HepG2 (cell line): ENCODE data around the gene CAVIN1. TPM values are rescaled to one million over a fixed set of nuclear protein-coding genes. Genes with fewer than 3 reads are reported as not detected.

Experiments used
- ATAC-seq: fragments of 200-7000 bp; cut with Tn5 transposase; 3 replicates; pipeline ENCODE4 v1.9.1; 2020; ENCODE audit warnings: mild to moderate bottlenecking, moderate library complexity
- BruUV-seq: library from RNA; stranded (reverse); fragments of 400-500 nt; replicated peaks from 2 replicates; lab custom pipeline; 2021; lab: Mats Ljungman, UMichigan
- CTCF ChIA-PET: fragments of 300-600 bp; formaldehyde crosslinking; extraction: SDS; loops from one replicate; lab custom pipeline; 2021; ENCODE audit warnings: low total read pairs, inconsistent platforms, low intra/inter-chr PET ratio; lab: Yijun Ruan, JAX
- POLR2A ChIA-PET: fragments of 350-600 bp; sonication (Branson Sonifier 250); formaldehyde crosslinking; loops from one replicate; lab custom pipeline; 2020; ENCODE audit warnings: antibody characterized with exemption, inconsistent platforms; lab: Yijun Ruan, JAX
- DNase-seq: peaks from one replicate; pipeline ENCODE4 v3.0.0-alpha.2; 2015; ENCODE audit warnings: low spot score
- FAIRE-seq: peaks from 3 replicates; lab custom pipeline; 2011; peaks lifted over from hg19 to GRCh38; lab: Jason Lieb, UNC
- H2AFZ ChIP-seq: one replicate; pipeline ENCODE4 v1.6.1; 2011; ENCODE audit warnings: low read length, inconsistent platforms
- H3K27ac ChIP-seq: fragments of 300-600 bp; 3 replicates; pipeline ENCODE4 v1.8.0; 2011; ENCODE audit warnings: mixed run types, mild to moderate bottlenecking, mixed read lengths, low read length, inconsistent platforms; ENCODE audit not compliant: insufficient read depth; ENCODE audit errors: extremely low read length
- H3K27me3 ChIP-seq, 2 experiments: fragments of 200-600 bp in 1 of 2; 2 replicates in 1 of 2; 3 replicates in 1 of 2; pipeline versions ENCODE4 v1.6.0 to v1.8.0; 2011; ENCODE audit warnings: low read length in 2 of 2, mild to moderate bottlenecking in 2 of 2, moderate library complexity in 2 of 2, inconsistent platforms in 1 of 2; ENCODE audit not compliant: insufficient read depth in 2 of 2, control insufficient read depth in 1 of 2
- H3K36me3 ChIP-seq, 2 experiments: fragments of 200-600 bp in 1 of 2; replicated peaks in 1 of 2; 2 replicates in 1 of 2; 3 replicates in 1 of 2; pipeline versions ENCODE4 v1.5.1 to v1.8.0; 2011; ENCODE audit warnings: low read length in 2 of 2, inconsistent platforms in 1 of 2; ENCODE audit not compliant: insufficient read depth in 2 of 2, control insufficient read depth in 1 of 2
- H3K4me1 ChIP-seq: 2 replicates; pipeline ENCODE4 v1.5.1; 2012; ENCODE audit warnings: low read length, inconsistent platforms; ENCODE audit not compliant: insufficient read depth
- H3K4me2 ChIP-seq: 2 replicates; pipeline ENCODE4 v1.6.0; 2011; ENCODE audit warnings: low read depth, low read length, inconsistent platforms
- H3K4me3 ChIP-seq, 3 experiments: fragments of 200-600 bp in 1 of 3; sonication (generic), shearing (Covaris generic) in 1 of 3; replicated peaks in 1 of 3; 2 replicates each; pipeline ENCODE4 v1.5.1; 2011 to 2016; ENCODE audit warnings: low read length in 3 of 3, inconsistent platforms in 2 of 3, low read depth in 2 of 3, mild to moderate bottlenecking in 2 of 3, control low read depth in 1 of 3, mixed read lengths in 1 of 3; ENCODE audit not compliant: insufficient read depth in 1 of 3
- H3K79me2 ChIP-seq: one replicate; pipeline ENCODE4 v1.6.1; 2011; ENCODE audit warnings: low read length, inconsistent platforms; ENCODE audit not compliant: insufficient read depth
- H3K9ac ChIP-seq: 2 replicates; pipeline ENCODE4 v1.6.0; 2011; ENCODE audit warnings: mild to moderate bottlenecking, low read depth, low read length, inconsistent platforms; ENCODE audit not compliant: insufficient read depth
- H3K9me3 ChIP-seq: 2 replicates; pipeline ENCODE4 v1.5.1; 2012; ENCODE audit warnings: mild to moderate bottlenecking, low read length
- H4K20me1 ChIP-seq: 2 replicates; pipeline ENCODE4 v1.6.0; 2011; ENCODE audit warnings: inconsistent platforms, mild to moderate bottlenecking, low read length, moderate library complexity; ENCODE audit not compliant: insufficient read depth
- ASH2L ChIP-seq: fragments of 300-600, 200-600 bp; sonication (generic); IDR thresholded peaks from 2 replicates; pipeline ENCODE4 v1.7.0; 2017; ENCODE audit warnings: low read depth, mild to moderate bottlenecking, moderate library complexity, mixed read lengths, low read length; ENCODE audit not compliant: insufficient read length
- BRD4 ChIP-seq: sonication (generic); formaldehyde crosslinking; IDR thresholded peaks from 2 replicates; pipeline ENCODE4 v1.4.0; 2020; ENCODE audit warnings: missing genetic modification reagents
- HOXD1 ChIP-seq: sonication (generic); formaldehyde crosslinking; IDR thresholded peaks from 2 replicates; pipeline ENCODE4 v1.5.0; 2020; ENCODE audit warnings: missing genetic modification reagents
- JARID2 ChIP-seq: sonication (generic); formaldehyde crosslinking; IDR thresholded peaks from 2 replicates; pipeline ENCODE4 v1.8.1; 2023; ENCODE audit warnings: missing genetic modification reagents, inconsistent platforms; ENCODE audit not compliant: insufficient replicate concordance
- MED1 ChIP-seq: sonication (generic); formaldehyde crosslinking; IDR thresholded peaks from 2 replicates; pipeline ENCODE4 v1.4.0; 2020; ENCODE audit warnings: missing genetic modification reagents
- NR2C2 ChIP-seq: sonication (generic); formaldehyde crosslinking; IDR thresholded peaks from 2 replicates; pipeline ENCODE4 v1.4.0; 2020; ENCODE audit warnings: missing genetic modification reagents, mild to moderate bottlenecking, moderate library complexity, borderline replicate concordance
- TMF1 ChIP-seq: sonication (generic); formaldehyde crosslinking; IDR thresholded peaks from 2 replicates; pipeline ENCODE4 v1.8.1; 2022; ENCODE audit warnings: low read depth, missing genetic modification reagents
- ZNF350 ChIP-seq: sonication (generic); formaldehyde crosslinking; IDR thresholded peaks from 2 replicates; pipeline ENCODE4 v1.4.0; 2020; ENCODE audit warnings: mild to moderate bottlenecking, low read depth, missing genetic modification reagents, borderline replicate concordance
- ZNF407 ChIP-seq: sonication (generic); formaldehyde crosslinking; IDR thresholded peaks from one replicate; pipeline ENCODE4 v1.5.1; 2020; ENCODE audit warnings: mild to moderate bottlenecking, missing genetic modification reagents; ENCODE audit errors: not compliant biosample characterization
- ZNF510 ChIP-seq: sonication (generic); formaldehyde crosslinking; IDR thresholded peaks from 2 replicates; pipeline ENCODE4 v1.4.0; 2020; ENCODE audit warnings: low read depth, mild to moderate bottlenecking, missing genetic modification reagents
- ZNF547 ChIP-seq: sonication (generic); formaldehyde crosslinking; IDR thresholded peaks from 2 replicates; pipeline ENCODE4 v1.5.1; 2020; ENCODE audit warnings: mild to moderate bottlenecking, missing genetic modification reagents
- ZNF761 ChIP-seq: sonication (generic); formaldehyde crosslinking; conservative IDR thresholded peaks from 2 replicates; pipeline ENCODE4 v1.4.0; 2020; ENCODE audit warnings: mild to moderate bottlenecking, missing genetic modification reagents
- ZNF790 ChIP-seq: sonication (generic); formaldehyde crosslinking; IDR thresholded peaks from 2 replicates; pipeline ENCODE4 v1.8.0; 2022; ENCODE audit warnings: missing genetic modification reagents, mild to moderate bottlenecking, borderline replicate concordance
- WGBS: methylation state at CpG from one replicate; pipeline ENCODE4 v1.1.6; 2017; ENCODE audit warnings: low lambda C conversion rate; 5-methylcytosine and 5-hydroxymethylcytosine counted together
- in situ Hi-C: cut with HindIII; loops from 2 replicates; pipeline ENCODE4 v1.10.0; 2017; ENCODE audit warnings: low pct_unique_long_range_greater_than_20kb; ENCODE audit not compliant: extremely low pct_ligation_motif_present
- intact Hi-C: fragments of 100-400 bp; cut with micrococcal nuclease; formaldehyde crosslinking; loops from one replicate; pipeline ENCODE4 v1.10.0; 2022; ENCODE audit not compliant: unreplicated experiment
- polyA plus RNA-seq, 8 experiments: library from polyadenylated mRNA; depleted of rRNA in 3 of 8; stranded (reverse) in 7 of 8; unstranded in 1 of 8; fragments of >200 nt; fragmentation: Illumina TruSeq in 4 of 8; extraction: Trizol in 4 of 8; gene quantifications; 2 replicates each; pipeline versions ENCODE4 v1.2.1 to v1.2.3, GENCODE V29; 2011 to 2016; ENCODE audit warnings: low read depth in 4 of 8, missing spikeins in 1 of 8, mixed read lengths in 1 of 8; ENCODE audit not compliant: insufficient read depth in 1 of 8
- total RNA-seq, 5 experiments: library from RNA; depleted of rRNA; stranded (reverse); fragments of >200 nt; fragmentation: Illumina TruSeq; extraction: Trizol; gene quantifications; 2 replicates each; pipeline ENCODE4 v1.2.3, GENCODE V29; 2016; ENCODE audit warnings: low read depth in 1 of 5

Gene CAVIN1
- total and polyA plus RNA-seq, 2 of the 13 experiments (the other 11 are each of a cell fraction or from before 2014, with no cell fraction given) = 15.9 to 25.5 TPM

- no TSS peak for BruUV-seq
- TF ChIP-seq NR2C2 (CRISPR knock-in tag) (peak; percentile 64; the same call in 1 of the 2 replicates), ASH2L (peak; percentile 46), ZNF790 (CRISPR knock-in tag) (no peak; the same call in 1 of the 2 replicates), TMF1 (CRISPR knock-in tag) (0 out of 2 replicates have a peak, but pooled peaks have one; percentile 54), MED1 (CRISPR knock-in tag) (peak; percentile 65), ZNF761 (CRISPR knock-in tag) (peak; percentile 49; the same call in 1 of the 2 replicates), ZNF350 (peak; percentile 61; the same call in 1 of the 2 replicates), ZNF510 (CRISPR knock-in tag) (no peak; the same call in 1 of the 2 replicates), ZNF407 (peak; percentile 42), JARID2 (CRISPR knock-in tag) (no peak), ZNF547 (CRISPR knock-in tag) (peak; percentile 48; the same call in 1 of the 2 replicates), BRD4 (CRISPR knock-in tag) (peak; percentile 95; the same call in 1 of the 2 replicates), HOXD1 (CRISPR knock-in tag) (0 out of 2 replicates have a peak, but pooled peaks have one; percentile 37)
Measured at GRCh38 chr17:42458497-42459255, 35.6 kb upstream of the CAVIN1 start, which contains the start of gene ATP6V0A1. ATP6V0A1 (plus strand) TSS chr17:42458878; CDS start chr17:42460895, 2,017 bp downstream.

More at GRCh38 chr17:42458497-42459255, 35.6 kb upstream of the CAVIN1 start, which contains the start of gene ATP6V0A1:
- Histone ChIP-seq H3K4me1 (peaks cover 61% of the 10 kb centered on the region), H3K9ac (peak within 1 kb of the TSS; percentile 85), H3K4me2 (peak within 1 kb of the TSS; percentile 85), H3K27ac (peak within 1 kb of the TSS; percentile 79), H3K79me2 (peaks cover 29% of the 10 kb centered on the region), H3K36me3 (peaks cover 6 to 9% of the 10 kb centered on the region in 2 experiments; a peak in 4 of 5 replicates), H3K9me3 (no peaks in the 10 kb centered on the region), H3K4me3 (peak within 1 kb of the TSS; percentile 85 to 93 (median 90)), H3K27me3 (no peaks in the 10 kb centered on the region; a peak in 1 of 5 replicates), H4K20me1 (peaks cover 13% of the 10 kb centered on the region; the same call in 1 of the 2 replicates), H2AFZ (no peak within 1 kb of the TSS)
- in situ Hi-C loops (no loop called here), intact Hi-C loops (loop anchor here (2.0 kb wide), 1 partner anchor 30 kb away; no protein-coding TSS in a partner anchor)
- ChIA-PET POLR2A (interaction anchor here (1.5 to 2.8 kb wide), 2 partner anchors 10 to 61 kb away, joined by 4 to 7 read pairs; no protein-coding TSS in a partner anchor), CTCF (no interaction called here)
- peak; percentile 96 for ATAC-seq
- no peak for FAIRE-seq
- 4% methylated on average over 23 of the region's 45 CpGs for WGBS
- DNase-seq = peak; percentile 84
